Epithelial cell of proximal tubule (primary cell): ENCODE data around the gene FYN. TPM values are rescaled to one million over a fixed set of nuclear protein-coding genes. Genes with fewer than 3 reads are reported as not detected.

Experiments
- DNase-seq: peaks from one replicate; pipeline ENCODE4 v3.0.0-alpha.2; 2011; ENCODE audit warnings: low read depth
- H3K4me3 ChIP-seq: 2 replicates; pipeline ENCODE4 v1.5.1; 2011; ENCODE audit warnings: low read depth, mild to moderate bottlenecking, low read length
- total RNA-seq: library from RNA; depleted of rRNA; stranded (reverse); fragments of >200 nt; gene quantifications from 2 replicates; pipeline ENCODE4 v1.2.3, GENCODE V29; 2015
- TF ChIP-seq, protein P1 (sequence below): conservative IDR thresholded peaks from 2 replicates; pipeline ENCODE4 v1.5.1; 2012; ENCODE audit warnings: low read depth, mild to moderate bottlenecking, low read length

FYN gene
- total RNA-seq, 1 donor from 2014 or later: 55.4 TPM

DNA sequence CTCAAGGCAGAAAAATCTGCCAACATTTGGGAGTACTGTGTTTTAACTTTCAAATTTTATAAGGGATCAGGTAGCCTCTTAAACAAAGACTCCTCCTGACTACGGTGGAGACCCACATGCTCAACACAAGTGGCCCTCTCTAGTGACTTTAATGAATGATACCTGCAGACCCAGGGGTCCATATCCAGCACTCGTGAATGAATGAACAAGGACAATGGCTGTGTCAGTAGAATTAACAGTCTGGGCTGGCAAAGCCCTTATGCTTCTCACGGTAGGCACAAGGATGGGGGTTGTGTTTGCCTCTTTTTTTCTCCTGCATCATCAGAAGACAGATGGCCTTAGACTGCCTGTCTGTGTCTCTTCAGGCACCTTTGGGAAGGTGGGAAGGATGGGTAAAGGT lies 154.9 kb downstream of the FYN start:
- no peak for DNase-seq
- no peak overlapping the region for H3K4me3 ChIP-seq
- TF ChIP-seq, protein P1, sequence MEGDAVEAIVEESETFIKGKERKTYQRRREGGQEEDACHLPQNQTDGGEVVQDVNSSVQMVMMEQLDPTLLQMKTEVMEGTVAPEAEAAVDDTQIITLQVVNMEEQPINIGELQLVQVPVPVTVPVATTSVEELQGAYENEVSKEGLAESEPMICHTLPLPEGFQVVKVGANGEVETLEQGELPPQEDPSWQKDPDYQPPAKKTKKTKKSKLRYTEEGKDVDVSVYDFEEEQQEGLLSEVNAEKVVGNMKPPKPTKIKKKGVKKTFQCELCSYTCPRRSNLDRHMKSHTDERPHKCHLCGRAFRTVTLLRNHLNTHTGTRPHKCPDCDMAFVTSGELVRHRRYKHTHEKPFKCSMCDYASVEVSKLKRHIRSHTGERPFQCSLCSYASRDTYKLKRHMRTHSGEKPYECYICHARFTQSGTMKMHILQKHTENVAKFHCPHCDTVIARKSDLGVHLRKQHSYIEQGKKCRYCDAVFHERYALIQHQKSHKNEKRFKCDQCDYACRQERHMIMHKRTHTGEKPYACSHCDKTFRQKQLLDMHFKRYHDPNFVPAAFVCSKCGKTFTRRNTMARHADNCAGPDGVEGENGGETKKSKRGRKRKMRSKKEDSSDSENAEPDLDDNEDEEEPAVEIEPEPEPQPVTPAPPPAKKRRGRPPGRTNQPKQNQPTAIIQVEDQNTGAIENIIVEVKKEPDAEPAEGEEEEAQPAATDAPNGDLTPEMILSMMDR: no peak

DNA sequence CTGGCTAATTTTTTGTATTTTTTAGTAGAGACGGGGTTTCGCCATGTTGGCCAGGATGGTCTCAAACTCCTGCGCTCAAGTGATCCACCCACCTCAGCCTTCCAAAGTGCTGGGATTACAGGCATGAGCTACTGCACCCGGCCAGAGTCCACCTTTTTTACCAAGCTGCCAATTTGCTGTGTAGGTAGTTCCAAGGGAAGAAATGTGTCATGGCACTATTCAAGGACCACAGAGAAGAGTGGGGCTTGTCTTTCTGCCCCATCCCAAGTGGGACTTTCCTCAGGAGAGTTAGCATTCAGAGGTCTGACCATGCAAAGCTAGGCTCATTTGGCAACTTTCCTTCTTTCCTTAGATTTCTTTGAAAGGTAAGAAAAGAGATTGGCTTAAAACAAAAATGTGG lies 155.6 kb downstream of the FYN start:
- DNase-seq: no peak
- H3K4me3 ChIP-seq: no peak overlapping the region
- TF ChIP-seq, protein P1: no peak

DNA sequence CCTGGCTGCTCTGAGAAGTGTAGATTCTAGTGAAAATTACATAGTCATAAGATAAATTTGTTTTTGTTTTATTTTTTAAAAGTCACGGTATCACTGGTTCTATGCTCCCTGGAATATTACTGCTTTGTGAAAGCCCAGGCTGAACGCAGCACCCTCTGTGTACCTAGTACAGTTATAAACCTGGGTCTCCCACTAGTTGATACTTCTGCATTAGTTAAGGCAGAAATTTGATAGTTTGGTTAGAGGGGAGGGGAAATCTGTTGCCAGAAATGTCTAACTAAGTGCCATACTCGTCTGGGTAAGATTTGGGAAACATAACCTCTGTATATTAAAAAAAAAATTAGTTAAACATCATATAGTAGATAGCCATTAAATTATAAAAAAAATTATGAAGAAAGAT lies 156.9 kb downstream of the FYN start:
- no peak overlapping the region for H3K4me3 ChIP-seq
- TF ChIP-seq, protein P1: no peak
- DNase-seq: no peak

DNA sequence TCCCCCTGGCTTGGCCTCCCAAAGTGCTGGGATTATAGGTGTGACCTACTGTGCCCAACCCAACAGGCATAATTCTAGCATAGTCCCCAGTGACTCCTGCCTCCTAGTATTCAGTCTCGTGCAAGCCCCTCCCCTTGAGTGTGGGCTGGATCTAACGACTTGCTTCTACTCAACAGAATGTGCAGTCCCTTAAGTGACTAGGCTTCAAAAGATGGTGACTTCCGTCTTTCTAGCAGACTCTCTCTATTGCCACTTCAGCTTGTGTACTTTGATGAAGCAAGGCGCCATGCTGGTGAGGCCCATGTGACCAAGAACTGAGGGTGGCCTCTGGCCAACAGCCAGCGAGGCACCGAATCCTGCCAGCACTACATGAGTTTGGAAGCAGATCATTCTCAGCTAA lies 157.9 kb downstream of the FYN start:
- DNase-seq: no peak
- H3K4me3 ChIP-seq: no peak overlapping the region
- TF ChIP-seq, protein P1: no peak

DNA sequence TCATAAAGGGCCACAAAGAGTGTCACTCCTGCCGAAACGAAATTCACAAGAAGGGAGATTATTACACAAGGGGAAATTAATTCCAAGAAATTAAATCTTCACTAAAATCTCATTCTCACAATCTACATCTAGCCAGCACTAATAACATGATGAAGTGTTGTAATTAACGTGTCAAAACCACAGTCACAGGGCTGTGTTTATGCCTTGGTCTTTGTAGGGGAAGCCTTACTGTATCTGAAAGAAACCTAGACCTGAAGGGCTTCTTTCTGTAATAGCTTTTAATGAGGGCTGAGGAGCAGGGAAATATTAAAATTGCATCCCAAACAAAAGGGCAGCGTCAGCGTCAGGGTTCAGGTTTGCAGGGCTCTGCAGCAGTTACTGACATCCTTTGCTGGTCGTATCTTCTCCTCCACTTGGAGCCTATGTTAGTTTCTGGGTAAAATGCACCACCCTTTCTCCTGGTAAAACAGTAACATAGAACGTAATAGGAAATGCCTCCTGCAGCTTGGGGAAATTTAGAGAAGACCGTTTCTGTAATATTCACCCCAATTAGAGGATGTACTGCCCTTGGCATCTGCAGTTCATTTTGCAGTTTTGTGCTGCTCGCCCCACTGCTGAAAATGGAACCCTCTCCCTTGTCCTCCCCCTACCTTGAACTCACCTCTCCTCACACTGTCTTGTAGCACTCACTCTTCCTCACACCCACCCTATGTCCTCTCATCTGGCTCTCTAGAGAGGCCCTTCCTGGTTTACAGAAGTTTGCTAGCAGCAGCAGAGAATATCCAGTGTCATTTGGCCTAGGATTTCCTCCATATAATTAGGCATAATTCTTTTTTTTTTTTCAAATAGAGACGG lies 158.6 kb downstream of the FYN start:
- no peak overlapping the region for H3K4me3 ChIP-seq
- DNase-seq: no peak
- TF ChIP-seq, protein P1: no peak

DNA sequence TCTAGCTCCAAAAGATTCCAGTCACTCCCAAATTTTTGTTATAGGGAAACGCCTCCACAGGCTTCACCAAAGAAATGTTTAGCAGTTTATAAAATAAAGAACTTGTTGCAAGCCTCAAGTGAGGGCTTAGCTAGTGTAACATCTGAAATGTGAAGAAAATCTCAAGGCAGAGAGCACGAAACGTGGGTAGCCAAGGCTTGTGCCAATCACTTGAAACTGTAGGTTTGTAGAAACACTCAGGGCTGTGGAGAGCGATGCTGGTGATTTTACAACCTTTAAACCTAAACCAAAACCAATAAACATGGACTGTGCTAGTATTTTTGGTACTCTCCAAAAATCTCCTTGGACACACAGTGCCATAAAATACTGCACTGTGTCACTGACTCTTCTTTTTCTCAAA lies 159.4 kb downstream of the FYN start:
- DNase-seq: no peak
- TF ChIP-seq, protein P1: no peak

DNA sequence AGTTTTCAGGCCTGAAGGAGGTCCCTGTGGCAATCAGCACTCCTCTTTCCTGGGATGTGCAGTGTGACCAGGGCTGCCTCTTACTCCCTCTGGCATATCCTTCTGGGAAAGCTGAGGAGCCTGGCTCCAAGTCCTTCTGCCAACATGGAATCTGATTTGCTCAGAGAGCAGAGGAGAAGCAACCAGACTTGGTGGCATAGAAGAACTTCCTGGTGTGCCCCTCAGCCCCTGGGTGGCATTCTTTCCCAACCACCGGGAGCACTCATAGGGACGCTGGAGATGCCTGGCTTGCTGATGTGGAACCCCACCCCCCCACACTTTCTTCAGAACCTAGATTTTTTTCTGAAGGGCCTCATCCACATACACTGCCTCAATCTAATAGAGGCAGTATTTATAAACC lies 160.0 kb downstream of the FYN start:
- TF ChIP-seq, protein P1: no peak
- no peak overlapping the region for H3K4me3 ChIP-seq

More for the DNA sequence above, 159.4 kb downstream of the FYN start:
- no peak overlapping the region for H3K4me3 ChIP-seq

More for the DNA sequence above, 160.0 kb downstream of the FYN start:
- no peak for DNase-seq
